ENCODE measurements around the gene KRTAP5-7. TPM values are rescaled to one million over a fixed set of nuclear protein-coding genes. Genes with fewer than 3 reads are reported as not detected.

Gene KRTAP5-7
- total RNA-seq, 1 experiment from 2014 or later = not detected

GRCh38 chr11:71577469-71578004 is 50.5 kb downstream of the KRTAP5-7 start:
- no peak overlapping the region for H3K4me3 ChIP-seq
- H3K4me2 ChIP-seq = no peak overlapping the region
- ChIA-PET POLR2A (ENCODE audit: unreplicated experiment) (no interaction called here), CTCF (no interaction called here)
- peaks cover 3% of the 10 kb centered on the region; the same call in 1 of the 2 replicates for H3F3A ChIP-seq (ENCODE audit: insufficient read depth, low read depth)
- intact Hi-C loops (cut with micrococcal nuclease; ENCODE audit: unreplicated experiment) = no loop called here
- H4K20me1 ChIP-seq (ENCODE audit: insufficient read depth) = no peaks in the 10 kb centered on the region
- no peaks in the 10 kb centered on the region for H3K79me2 ChIP-seq (ENCODE audit: low read depth)
- H3K4me1 ChIP-seq (replicated peaks; ENCODE audit: insufficient read depth) = peaks cover 13% of the 10 kb centered on the region
- no TSS peak for BruUV-seq (replicated peaks)
- TF ChIP-seq EZH2 (IDR thresholded peaks at IDR 0.05; ENCODE audit: low read depth) (no peak), CTCF (conservative IDR thresholded peaks at IDR 0.05) (no peak)
- peaks cover 44% of the 10 kb centered on the region for H3K27me3 ChIP-seq (ENCODE audit: insufficient read depth, low read depth)
- DNase-seq = no peak
- no peak overlapping the region for H2AFZ ChIP-seq
- no peaks in the 10 kb centered on the region for H3K9me3 ChIP-seq (ENCODE audit: insufficient read depth, low read depth)
- H3K36me3 ChIP-seq (ENCODE audit: low read depth) = no peaks in the 10 kb centered on the region
- no peaks in the 10 kb centered on the region for H3K9me2 ChIP-seq (ENCODE audit: insufficient read depth)
- H3K27ac ChIP-seq = no peak overlapping the region

Other genes starting within 250 kb of the KRTAP5-7 start
- gene DHCR7, start 78.9 kb upstream of the KRTAP5-7 start, total RNA-seq (2021) = 118 and 311 TPM in 2 replicates
- gene NADSYN1, start 74.1 kb upstream of the KRTAP5-7 start, total RNA-seq (2021) = 118 and 120 TPM in 2 replicates
- gene KRTAP5-8, start 10.8 kb downstream of the KRTAP5-7 start, total RNA-seq (2021) = not detected in 2 replicates
- gene KRTAP5-9, start 21.2 kb downstream of the KRTAP5-7 start, total RNA-seq (2021) = not detected in 2 replicates
- not detected in 2 replicates for gene KRTAP5-10, start 38.3 kb downstream of the KRTAP5-7 start, total RNA-seq (2021)
- gene KRTAP5-11, start 55.6 kb downstream of the KRTAP5-7 start, total RNA-seq (2021) = not detected in 2 replicates

Measured in PC-9 (cell line).